ENCODE results near the gene UBL4B.

UBL4B gene

DNA sequence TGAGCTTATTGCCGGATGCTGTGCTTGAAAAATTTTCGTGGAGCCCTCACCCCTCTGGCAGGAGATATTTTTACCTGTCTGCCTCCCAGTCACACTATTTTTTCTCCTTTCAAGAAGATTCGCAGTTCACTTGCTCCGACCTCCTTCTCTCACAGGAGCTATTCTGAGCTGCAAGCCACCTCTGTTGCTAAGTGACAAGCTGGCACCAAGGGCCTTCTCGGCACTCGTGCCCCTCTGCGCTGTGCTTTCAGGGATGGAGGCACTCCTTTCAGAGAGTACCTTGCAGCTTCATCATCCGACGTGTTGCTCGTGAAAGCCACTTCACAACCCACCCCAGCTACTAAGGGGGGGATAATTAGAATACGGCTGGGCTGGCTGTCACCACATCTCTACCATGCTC is 49.6 kb downstream of the UBL4B start:
- TF ChIP-seq, protein P1, sequence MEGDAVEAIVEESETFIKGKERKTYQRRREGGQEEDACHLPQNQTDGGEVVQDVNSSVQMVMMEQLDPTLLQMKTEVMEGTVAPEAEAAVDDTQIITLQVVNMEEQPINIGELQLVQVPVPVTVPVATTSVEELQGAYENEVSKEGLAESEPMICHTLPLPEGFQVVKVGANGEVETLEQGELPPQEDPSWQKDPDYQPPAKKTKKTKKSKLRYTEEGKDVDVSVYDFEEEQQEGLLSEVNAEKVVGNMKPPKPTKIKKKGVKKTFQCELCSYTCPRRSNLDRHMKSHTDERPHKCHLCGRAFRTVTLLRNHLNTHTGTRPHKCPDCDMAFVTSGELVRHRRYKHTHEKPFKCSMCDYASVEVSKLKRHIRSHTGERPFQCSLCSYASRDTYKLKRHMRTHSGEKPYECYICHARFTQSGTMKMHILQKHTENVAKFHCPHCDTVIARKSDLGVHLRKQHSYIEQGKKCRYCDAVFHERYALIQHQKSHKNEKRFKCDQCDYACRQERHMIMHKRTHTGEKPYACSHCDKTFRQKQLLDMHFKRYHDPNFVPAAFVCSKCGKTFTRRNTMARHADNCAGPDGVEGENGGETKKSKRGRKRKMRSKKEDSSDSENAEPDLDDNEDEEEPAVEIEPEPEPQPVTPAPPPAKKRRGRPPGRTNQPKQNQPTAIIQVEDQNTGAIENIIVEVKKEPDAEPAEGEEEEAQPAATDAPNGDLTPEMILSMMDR (IDR thresholded peaks at IDR 0.05; ENCODE audit: control extremely low read depth, extremely low read depth, low read depth, missing control alignments): no peak
- POLR2A ChIA-PET: no interaction called here
- DNase-seq (ENCODE audit: extremely low spot score): no peak

More for the DNA sequence above, 49.6 kb downstream of the UBL4B start:
- CTCF ChIA-PET: interaction anchor here (0.9 to 1.3 kb wide), 3 partner anchors 44 to 299 kb away, joined by 3 read pairs; no protein-coding TSS in a partner anchor

All from GM10248 (cell line).